CD4-positive, alpha-beta T cell treated with Interleukin-15 for 4 hours (primary cell): ENCODE results near the gene KLHL29.

ENCODE experiments used
- DNase-seq: peaks from one replicate; pipeline ENCODE4 v3.0.0-alpha.2; 2020; ENCODE audit warnings: low spot score

Gene KLHL29

DNA sequence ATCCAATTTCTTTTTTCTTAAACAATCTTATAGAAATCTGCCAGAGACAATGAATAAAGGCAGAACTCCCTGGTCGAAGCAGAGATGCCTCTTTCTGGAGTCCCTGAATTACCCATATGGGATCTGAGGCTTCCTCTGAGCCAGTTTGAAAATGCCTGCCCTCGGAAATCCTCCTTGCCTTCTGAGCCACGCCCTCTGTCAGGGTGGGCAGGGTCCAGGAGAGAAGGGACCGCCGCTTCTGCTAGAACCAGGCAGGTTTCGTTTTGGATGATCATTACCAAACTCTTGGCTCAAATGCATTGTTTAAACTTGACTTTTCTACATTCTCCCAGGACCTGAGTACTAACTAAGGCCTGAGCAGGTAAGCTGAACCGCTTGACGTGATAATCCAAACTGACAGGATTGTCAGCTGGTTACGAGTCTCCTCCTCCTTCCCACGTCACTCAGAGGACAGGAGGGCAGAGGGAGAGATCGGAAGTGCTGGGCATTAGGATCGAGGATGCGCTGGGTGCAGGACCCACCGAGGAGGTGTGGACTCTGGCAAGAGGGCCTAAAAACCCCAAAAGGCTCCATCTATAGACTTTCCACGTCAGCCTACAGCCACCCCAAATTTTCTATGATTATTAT, 128.4 kb downstream of the KLHL29 start:
- no peak for DNase-seq

DNA sequence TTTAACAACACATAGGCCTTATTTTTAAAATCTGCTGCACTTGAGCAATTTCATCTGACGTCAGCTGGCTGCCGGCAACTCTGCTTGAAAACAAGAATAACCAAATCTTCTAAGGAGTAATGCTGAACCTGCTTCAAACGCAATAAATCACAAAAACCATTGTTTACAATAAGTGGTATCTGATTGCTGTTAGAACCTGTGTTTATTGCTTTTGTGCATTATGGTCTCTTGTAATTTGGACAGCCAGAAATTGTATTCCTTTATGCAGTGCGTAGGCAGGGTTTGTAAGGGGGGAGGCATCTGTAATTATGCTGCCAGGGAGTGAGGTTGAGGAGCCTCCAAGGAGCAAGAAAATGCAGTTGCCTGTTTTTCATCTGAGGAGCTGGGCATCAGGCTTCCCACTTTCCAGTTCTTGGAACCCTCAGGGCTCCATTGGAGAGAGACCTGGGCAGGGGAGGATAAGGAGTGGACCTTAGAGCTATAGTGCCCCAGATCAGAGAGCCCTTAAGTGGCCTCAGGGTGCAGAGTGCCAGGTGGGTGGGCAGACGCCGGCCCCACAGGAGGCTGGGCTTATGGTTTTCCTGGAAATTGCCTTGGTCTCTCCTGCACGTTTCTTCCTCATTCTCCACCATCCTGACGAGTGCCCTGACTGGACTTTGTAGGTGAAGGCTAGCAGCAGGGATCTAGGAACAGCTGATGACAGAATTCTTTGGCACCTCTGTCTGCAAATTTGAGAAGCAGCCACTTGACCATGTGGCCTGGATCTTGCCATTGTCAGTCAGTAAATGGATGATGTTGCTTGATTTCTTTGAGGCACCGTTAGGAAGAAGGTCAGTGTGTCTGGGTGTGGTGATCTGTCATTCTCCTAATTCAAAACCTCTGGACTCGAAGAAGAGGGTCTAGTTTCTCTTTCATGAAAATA, 129.2 kb downstream of the KLHL29 start:
- DNase-seq = no peak

DNA sequence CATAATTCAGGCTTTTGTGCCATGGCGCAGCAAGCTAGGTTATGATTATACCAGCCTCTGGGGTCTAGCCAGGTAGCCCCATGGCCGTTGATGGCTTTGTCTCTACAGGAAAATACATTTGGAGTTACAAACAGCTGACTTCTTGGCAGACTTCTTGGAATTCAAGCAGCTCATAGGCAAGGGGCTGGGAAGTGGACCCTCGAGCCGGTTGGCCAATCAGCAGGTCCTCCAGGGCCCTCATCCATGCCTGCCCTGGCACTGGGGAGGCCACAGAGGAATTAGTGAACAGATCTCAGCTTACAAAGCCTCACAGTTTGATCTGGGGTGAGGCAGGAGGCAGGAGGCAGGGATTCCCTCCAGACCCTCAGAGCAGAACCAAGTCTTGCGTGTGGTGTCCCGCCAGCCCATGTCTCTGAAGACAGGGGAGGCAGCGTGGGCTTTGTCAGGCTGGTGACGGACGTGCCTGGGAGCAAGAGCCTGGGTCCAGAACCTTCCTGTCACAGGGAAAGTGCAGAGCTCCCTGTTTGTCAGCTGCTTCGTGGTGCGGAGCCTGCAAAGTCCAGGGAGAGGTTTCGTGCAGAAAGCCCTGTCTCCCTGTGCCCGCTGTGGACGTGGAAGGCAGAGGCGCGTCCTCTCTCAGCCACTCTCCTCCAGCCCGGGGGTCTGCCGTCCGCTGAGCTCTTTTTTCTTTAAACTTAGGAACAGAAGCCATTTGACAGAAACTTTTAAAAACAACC, 131.7 kb downstream of the KLHL29 start:
- DNase-seq = no peak

DNA sequence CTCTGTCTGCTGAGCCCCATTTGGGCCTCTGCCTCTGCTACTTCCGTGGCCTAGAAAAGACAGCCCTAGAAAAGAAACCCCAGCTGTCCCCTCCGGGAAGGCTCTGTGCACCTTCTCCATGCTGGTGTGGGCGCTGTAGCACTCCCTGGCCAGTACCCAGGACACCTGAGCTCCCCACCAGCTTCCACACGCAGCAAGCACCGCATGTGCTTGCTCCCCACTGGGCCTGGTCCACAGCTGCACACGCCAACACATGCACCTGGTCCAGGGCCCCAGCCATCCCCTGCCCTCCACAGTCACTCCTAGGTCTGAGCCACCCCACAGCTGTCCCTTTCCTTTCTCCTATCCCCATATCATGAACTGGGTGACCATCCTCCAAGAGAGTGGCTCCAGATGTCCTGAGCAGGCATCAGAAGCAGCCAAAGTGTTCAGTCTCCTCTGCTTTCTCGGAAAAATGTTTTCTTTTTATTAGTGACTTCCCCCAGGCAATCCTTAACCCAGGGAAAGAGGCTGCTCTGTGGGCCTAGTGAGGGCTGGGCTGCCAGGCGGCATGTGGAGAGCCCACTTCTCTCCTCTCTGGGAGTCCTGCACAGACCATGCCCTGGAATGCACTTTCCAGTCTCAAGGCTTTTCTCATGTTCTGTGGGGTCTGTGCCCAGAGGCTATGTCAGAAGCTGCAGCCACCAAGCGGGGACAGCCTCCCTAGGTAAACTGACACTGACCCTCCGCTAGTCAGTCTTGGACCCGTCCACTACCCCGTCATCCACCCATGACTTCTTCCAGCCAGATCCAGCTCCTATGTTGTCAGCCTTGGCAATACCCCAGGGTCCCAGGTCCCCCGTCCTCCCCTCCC, 133.7 kb downstream of the KLHL29 start:
- DNase-seq = no peak

DNA sequence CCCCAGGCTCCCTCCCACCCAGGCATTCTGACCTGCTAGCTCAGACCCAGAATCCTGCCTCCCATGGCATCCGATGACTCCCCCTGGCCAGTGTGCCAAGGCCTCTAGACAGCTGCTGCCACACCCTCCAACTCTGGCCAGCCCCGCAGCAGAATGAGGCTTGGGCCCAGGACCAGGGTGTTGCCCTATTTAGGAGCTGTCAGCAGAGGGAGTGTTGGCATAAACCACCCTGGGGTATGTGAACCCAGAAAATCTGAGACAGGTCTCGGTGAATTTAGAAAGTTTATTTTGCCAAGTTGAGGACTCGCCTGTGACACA, 134.3 kb downstream of the KLHL29 start:
- no peak for DNase-seq

DNA sequence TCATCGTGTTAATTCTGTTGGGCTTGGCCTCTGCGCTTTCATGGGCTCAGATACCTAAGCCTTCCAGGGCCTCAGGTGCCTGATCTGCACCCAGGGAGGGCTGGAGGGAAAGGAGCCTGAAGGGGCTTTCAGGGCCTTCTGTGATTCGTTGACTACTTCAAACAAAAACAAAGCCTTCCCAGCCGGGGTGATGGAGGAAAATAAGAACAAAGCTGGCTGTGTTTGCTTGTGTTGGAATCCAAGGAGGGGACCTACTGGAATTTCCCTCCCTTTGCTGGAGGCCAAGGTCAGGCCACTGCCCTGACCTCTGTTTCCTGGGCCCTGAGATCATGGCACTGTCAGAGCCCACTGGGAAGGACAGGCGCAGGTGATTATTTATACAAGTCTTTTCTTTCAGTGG, 135.3 kb downstream of the KLHL29 start:
- no peak for DNase-seq

DNA sequence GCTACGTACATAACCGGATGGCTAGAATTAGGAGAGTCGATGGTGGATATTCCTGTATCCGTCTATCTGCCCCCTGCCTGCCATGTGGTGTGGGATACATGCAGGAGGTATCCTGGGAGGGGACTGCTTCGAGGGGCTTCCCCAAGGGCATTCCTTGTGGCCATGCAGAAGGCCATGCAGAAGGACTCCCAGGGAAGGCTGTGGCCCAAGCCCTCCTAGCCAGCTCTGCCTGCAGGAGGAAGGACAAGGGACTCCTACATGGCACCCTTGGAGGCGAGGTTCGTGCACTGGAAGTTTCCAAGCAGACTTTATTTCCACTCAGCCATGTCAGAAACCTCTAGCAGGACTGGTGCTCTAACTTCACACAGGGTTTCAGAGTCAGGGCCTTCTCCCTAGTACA, 136.1 kb downstream of the KLHL29 start:
- no peak for DNase-seq

DNA sequence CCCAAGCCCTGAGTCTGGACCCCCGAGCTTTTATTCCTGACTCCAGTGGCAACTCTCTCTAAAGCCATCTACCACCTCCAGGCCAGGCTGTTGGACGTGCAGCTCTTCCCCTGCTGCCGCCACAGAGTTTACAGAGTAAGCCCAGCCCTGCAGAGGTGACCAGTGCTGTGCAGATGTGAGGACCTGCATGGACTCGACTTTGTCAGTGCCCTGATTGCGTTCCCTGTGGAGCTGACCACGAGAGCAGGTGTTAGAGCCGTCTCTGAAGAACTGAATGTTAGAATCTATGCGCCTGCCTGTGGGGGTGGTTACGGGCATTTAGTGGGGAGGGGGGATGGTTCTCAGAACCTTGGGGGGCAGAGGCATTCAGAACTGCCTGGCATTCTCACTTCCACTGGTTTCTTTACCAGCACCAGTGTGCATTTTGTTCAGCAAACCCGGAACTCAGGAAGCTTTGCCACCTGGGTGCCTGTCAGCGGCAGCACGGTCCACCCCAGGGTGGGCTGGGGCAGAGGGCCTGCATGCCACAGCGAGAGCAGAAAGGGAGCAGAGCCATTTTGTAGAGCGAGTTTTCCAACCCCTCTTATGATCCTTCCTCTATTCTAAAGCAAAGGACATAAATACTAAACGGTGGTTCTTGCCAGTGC, 137.9 kb downstream of the KLHL29 start:
- DNase-seq = no peak

DNA sequence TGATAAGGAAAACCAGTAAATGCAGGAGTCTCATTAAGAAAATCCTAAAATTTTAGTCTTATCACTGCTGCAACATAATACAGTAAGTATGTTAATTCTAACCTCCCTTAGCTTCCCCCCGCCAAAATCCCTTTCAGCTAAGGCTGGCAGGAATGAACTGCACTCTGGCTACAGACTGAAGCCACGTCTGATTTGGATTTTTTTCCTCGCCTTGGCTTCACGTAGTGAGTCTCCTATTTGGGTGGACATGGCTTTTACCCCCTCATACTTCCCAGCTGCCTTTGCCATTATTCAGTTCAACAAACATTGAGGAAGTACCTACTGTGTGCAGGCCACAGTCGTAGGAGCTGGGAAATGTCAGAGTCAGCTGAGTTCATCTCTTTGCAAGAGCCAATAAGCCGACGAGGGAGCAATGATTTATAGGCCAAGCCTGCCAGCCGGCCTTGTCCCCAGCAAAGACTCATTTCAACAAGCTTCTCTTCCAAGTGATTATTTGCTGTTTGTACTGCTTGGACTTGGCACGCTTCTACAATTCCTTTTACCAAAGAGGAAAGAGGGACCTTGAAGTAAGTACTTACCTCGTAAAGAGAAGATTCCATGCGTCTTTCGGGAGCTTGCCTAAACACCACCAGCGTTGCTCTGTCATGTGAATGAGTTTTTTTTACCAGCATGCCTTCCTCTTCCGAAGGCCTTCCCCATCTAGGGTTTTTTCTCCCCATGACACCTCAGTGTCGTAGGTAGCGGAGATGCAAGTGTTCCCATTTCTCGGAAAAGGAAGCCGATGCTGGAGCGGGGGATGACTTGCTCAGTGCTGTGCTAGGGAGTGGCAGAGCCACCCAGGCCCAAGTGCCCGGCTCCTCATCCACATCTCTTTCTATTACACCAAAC, 138.6 kb downstream of the KLHL29 start:
- DNase-seq = no peak

DNA sequence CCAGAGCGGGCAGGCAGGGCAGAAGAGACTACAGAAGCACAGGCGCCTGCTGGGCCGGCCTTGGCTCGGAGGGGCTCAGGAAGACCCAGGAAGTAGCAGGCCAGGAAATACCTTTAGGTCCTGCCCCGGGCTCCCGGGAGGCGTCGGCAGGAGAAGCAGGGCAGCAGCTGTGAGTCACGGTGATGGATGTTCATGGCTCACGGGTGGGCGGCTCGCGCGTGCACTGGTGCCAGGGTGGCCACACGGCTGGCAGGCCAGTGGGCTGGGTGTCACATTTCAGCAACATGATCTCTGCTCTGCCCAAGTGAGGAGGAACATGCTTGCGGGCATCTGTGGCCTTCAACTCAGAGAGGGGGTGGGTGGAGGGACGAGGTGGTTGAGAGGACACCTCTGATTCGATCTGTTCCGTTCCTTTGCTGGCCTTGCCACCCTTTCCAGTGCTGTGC, 139.3 kb downstream of the KLHL29 start:
- no peak for DNase-seq

DNA sequence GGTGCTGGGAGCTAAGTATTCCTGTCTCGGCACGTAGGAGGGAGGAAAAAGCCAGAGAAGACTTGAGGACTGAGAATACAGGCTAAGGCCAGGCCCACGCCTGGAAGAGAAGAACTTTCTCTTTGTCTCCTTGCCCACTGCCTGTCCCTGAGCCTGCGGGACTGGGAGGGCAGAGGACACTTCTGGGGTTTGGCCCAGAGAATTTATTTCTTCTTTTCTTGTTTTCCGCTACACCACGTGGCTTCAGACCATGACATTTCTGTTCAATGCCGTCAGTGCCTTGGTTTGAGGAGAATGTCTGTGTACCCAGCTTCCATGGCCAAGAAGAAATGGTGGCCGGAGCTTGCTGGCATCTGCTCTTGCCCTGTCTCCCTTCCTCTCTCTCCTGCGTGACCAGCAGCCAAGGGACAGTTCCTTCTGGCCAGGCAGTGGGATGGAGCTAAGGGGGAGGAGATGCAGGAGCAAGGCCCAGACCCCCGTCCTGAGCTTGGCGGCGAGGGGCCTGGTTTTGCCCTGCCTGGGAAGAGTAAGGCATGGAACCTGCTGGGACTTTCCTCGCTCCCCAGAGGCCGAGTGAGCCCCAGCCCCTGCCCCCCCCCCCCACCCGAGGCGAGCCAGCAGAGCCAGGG, 140.3 kb downstream of the KLHL29 start:
- DNase-seq = no peak

DNA sequence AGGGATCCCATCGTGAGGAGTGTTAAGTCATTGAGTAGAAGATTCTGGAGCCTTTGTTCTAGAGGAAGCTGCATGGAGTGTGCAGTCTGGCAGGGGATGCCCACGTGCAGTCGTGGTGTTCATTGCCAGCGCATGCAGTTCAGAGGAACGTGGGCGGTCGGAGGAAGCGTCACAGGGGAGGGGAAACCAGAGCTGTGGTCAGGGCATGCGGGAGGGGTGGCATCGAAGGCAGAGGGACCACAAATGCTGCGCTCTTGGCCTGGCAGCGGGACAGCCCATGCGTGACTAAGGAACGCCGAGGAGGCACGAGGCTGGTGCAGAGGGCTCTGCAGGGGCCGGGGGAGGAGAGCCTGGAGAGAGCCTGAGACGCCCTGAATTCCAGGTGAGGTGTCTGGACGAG, 141.1 kb downstream of the KLHL29 start:
- DNase-seq = no peak

DNA sequence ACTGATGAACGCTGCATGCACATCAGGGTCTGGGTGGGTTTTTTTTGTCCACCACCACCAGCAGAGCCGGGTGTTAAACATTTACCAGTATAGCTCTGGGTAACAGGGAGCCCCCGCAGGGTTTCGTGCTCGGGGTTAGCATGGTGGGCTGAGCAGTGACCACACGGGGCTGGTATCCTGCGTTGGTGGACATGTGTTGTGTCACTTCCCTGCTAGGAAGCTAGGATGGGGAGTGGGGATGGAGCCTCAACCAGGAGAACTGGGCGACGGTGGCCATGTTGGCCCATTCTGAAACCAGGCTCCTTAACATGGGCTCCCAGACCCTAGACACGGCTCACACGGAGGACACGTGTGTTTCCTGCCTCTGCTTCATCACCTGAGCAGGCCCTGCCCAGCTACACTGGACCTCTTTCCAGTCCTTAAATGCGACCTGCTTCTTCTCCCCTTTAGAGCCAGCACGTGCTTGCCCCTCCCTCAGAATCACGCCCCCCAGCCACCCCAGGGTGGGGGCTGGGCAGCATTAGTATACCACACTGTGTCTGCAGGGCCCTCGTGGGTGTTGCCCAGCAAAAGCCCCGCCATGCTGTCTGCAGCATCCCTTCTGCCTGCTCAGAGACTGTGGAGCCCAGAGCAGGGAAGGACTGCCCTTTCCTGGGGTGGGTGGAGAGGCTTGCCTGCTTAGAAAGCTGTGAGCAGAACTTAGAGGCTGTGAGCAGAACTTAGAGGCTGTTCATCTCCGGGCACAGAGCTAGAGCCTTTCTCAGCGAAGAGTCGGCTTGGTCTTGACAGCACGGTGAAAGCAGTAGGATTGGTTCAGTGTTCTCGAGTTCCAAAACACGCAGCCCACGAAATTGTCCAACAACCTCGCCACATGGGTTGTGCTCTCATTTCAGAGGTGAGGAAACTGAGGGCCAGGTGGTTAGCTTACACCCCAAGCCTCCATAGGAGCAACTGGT, 142.1 kb downstream of the KLHL29 start:
- DNase-seq = no peak

DNA sequence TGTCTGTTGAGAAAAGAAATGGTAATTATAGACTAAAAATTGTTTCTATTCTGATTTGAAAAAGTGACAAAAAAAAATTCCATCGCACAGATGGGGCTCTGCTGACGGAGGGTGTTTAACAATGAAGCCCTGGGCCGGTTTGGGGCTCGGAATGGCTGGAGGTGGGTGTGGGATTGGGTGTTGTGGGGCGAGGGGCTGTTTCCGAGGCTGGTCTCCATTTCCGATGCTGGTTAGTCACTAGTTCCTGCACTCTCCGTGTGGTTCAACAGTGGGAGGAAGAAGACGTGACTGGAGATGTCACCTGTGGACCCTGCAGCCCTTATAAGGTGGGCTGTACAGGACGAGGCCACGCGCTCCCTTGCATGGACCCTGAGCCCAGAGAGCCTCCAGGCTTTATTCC, 143.2 kb downstream of the KLHL29 start:
- DNase-seq = no peak

DNA sequence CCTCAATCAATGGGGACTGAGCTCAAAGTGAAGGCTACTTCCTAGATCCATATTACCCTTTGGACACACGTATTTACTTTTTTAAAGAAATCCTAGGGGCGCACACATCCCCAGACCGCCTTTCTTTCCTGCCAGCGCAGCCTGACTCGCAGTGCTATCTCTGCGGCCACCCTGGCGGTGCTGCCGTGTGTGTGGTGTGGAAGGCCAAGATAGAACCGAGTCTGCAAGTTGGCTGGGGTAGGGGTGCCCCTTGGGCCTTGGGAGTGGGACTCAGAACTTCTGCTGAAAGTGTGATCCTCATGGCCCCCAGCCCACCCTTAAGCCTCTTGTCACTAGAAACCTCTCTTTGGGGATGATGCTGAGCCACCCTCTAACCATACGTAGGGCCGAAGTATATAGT, 143.7 kb downstream of the KLHL29 start:
- DNase-seq = no peak

DNA sequence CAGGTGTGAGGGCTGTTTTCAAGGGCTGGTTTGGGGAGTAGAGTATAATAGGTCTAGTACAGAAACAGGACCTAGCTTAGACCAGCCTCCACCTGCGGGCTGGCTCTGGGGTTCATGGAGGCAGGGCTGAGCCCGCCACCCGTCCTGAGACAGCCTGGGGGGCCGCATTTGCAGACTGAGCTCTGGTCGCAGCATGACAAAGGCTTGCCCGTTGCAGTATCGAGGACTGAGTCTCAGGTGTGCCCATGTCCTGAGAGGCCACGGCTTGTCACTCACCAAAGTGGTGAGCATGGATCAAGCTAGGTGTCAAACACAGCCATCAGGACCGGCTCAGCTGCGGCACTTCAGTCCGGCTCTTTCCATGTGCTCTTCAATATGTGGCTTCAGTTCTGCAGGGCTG, 144.7 kb downstream of the KLHL29 start:
- DNase-seq = no peak

DNA sequence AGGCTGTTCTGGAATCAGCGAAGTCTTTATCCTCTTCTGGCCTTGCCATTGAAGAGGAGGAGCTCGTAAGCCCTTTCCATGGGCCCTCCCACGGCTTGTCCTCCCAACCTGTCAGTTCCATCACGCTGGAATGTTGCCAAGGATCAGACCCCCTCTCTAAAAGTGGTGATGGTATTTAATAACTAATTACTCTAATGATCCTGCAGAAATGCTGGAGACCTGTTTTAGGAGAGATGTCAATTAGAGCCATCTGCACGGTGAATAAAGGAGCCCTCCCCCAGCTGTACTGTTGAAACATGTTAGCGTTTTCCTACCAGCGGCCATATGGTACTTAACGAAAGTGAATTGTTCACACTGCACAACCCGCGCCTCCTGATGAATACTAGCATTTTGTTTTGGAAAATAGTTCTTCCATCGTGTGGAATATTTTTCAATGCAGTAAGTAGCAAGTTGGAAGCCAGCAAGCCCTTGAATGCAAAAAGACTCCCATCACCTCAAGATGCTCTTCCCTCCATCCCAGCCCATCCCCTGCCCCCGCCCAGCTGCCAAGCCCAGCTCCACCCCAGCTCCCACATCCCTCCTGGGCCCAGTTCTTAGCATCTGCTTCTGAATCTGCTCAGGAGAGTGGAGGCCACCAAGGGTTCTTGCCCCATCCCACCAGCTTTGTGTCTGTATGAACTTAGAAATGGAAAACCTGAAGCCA, 145.4 kb downstream of the KLHL29 start:
- no peak for DNase-seq

DNA sequence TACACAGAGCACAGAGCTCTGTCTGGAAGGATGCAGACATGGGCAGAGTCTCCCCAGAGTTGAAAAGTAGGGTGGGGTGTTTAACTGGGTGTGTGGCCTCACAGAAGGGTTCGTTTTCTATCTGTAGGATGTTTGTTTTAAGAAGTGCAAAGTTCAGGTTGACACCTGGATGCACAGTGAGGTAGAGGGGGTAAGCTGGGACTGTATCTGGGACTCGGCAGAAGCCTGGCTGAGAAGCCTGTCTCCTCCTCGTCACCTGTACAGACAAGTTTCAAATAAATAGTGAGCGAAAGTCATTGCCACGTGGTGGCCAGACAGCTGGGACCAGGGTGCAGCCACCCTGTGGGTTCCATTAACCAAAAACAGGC, 145.9 kb downstream of the KLHL29 start:
- DNase-seq = no peak
